Inferior parietal cortex (tissue), 1 donor: ENCODE measurements around the gene PPM1L.
"Not testable (repeated sequence)": the region's sequence is repeated elsewhere in the genome, so short reads cannot be mapped to it uniquely, and the experiment has no call there.

Experiments
- DNase-seq: peaks from one replicate; pipeline ENCODE4 v3.0.0-alpha.2; 2016; ENCODE audit errors: extremely low spot score

The PPM1L gene

GRCh38 chr3:160983900-160984299 is 227.9 kb downstream of the PPM1L start:
- DNase-seq, result not testable (repeated sequence)

GRCh38 chr3:160986069-160986468 is 230.0 kb downstream of the PPM1L start:
- DNase-seq, result peak; percentile 55

- no peak for DNase-seq
Measured at GRCh38 chr3:160987982-160988964, 232.2 kb downstream of the PPM1L start.

- no peak for DNase-seq
Measured at GRCh38 chr3:160990446-160990845, 234.4 kb downstream of the PPM1L start.

- DNase-seq, result no peak
Measured at GRCh38 chr3:160992712-160993111, 236.7 kb downstream of the PPM1L start.

GRCh38 chr3:160996811-160997210 is 240.8 kb downstream of the PPM1L start:
- no peak for DNase-seq

- no peak for DNase-seq
Measured at GRCh38 chr3:160998581-160998980, 242.6 kb downstream of the PPM1L start.

- no peak for DNase-seq
Measured at GRCh38 chr3:160999274-160999673, 243.2 kb downstream of the PPM1L start.

GRCh38 chr3:161008086-161008485 is 252.1 kb downstream of the PPM1L start:
- no peak for DNase-seq

- DNase-seq, result not testable (repeated sequence)
Measured at GRCh38 chr3:161010151-161010550, 254.1 kb downstream of the PPM1L start.

GRCh38 chr3:161014843-161015749 is 259.1 kb downstream of the PPM1L start:
- DNase-seq, result no peak

- no peak for DNase-seq
Measured at GRCh38 chr3:161016417-161017313, 260.6 kb downstream of the PPM1L start.

GRCh38 chr3:161017971-161018370 is 261.9 kb downstream of the PPM1L start:
- no peak for DNase-seq

- no peak for DNase-seq
Measured at GRCh38 chr3:161020256-161020655, 264.2 kb downstream of the PPM1L start.

GRCh38 chr3:161025911-161026310 is 269.9 kb downstream of the PPM1L start:
- DNase-seq, result no peak

GRCh38 chr3:161026612-161027510 is 270.8 kb downstream of the PPM1L start:
- DNase-seq, result no peak

GRCh38 chr3:161028555-161029153 is 272.6 kb downstream of the PPM1L start:
- no peak for DNase-seq

- no peak for DNase-seq
Measured at GRCh38 chr3:161031134-161031533, 275.1 kb downstream of the PPM1L start.

GRCh38 chr3:161034913-161035550 is 279.0 kb downstream of the PPM1L start:
- DNase-seq, result not testable (repeated sequence)
